Measurements from ENCODE around the gene RNF14.

GRCh38 chr5:141929398-141930058, 39.4 kb upstream of the RNF14 start:
- TF ChIP-seq NFXL1 (IDR thresholded peaks at IDR 0.05; ENCODE audit: borderline replicate concordance) (no peak), CTCF (IDR thresholded peaks at IDR 0.05 in 2 of 3, conservative IDR thresholded peaks at IDR 0.05 in 1 of 3; ENCODE audit: control insufficient read depth in 2 of 3, extremely low read depth in 1 of 3, insufficient read depth in 1 of 3, low read depth in 3 of 3, low read length in 3 of 3) (no peak), MYC (IDR thresholded peaks at IDR 0.05; ENCODE audit: insufficient read depth, insufficient read length, insufficient replicate concordance, low read length, severe bottlenecking) (no peak), TAF1 (IDR thresholded peaks at IDR 0.05; ENCODE audit: borderline replicate concordance, low read depth, low read length) (no peak), ATF2 (IDR thresholded peaks at IDR 0.05; ENCODE audit: low read length) (no peak), CEBPB (IDR thresholded peaks at IDR 0.05; ENCODE audit: borderline replicate concordance in 1 of 2, low read depth in 2 of 2, low read length in 2 of 2) (no peak), NR2C1 (IDR thresholded peaks at IDR 0.05) (no peak), ZBED1 (IDR thresholded peaks at IDR 0.05; ENCODE audit: borderline replicate concordance) (no peak), POLR2A (IDR thresholded peaks at IDR 0.05; ENCODE audit: low read depth, low read length) (no peak), POLR2AphosphoS5 (IDR thresholded peaks at IDR 0.05; ENCODE audit: low read length) (no peak)
- TF ChIP-seq, protein P1, sequence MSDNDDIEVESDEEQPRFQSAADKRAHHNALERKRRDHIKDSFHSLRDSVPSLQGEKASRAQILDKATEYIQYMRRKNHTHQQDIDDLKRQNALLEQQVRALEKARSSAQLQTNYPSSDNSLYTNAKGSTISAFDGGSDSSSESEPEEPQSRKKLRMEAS (IDR thresholded peaks at IDR 0.05; ENCODE audit: low read depth, low read length), result no peak
